Measurements from ENCODE around the gene TBC1D2B.
A peak's percentile ranks its signal among the peaks of the same experiment; 100 is the strongest.

The TBC1D2B gene

GRCh38 chr15:78071383-78071782 is 6.1 kb downstream of the TBC1D2B start:
- H3K4me3 ChIP-seq (ENCODE audit: low read depth, low read length), result no peak overlapping the region
- TF ChIP-seq CTCF (IDR thresholded peaks at IDR 0.05; ENCODE audit: borderline replicate concordance, insufficient read depth, low read depth, low read length), result no peak

GRCh38 chr15:78070049-78070700 is 7.3 kb downstream of the TBC1D2B start:
- H3K4me3 ChIP-seq (ENCODE audit: low read depth, low read length), result no peak overlapping the region
- TF ChIP-seq CTCF (IDR thresholded peaks at IDR 0.05; ENCODE audit: borderline replicate concordance, insufficient read depth, low read depth, low read length), result no peak

- 0 out of 2 replicates have a peak, but pooled peaks have one; percentile 5 for TF ChIP-seq CTCF (IDR thresholded peaks at IDR 0.05; ENCODE audit: borderline replicate concordance, insufficient read depth, low read depth, low read length)
- no peak overlapping the region for H3K4me3 ChIP-seq (ENCODE audit: low read depth, low read length)
Observed at GRCh38 chr15:78069462-78070029, 8.0 kb downstream of the TBC1D2B start.

- TF ChIP-seq CTCF (IDR thresholded peaks at IDR 0.05; ENCODE audit: borderline replicate concordance, insufficient read depth, low read depth, low read length), result no peak
- no peak overlapping the region for H3K4me3 ChIP-seq (ENCODE audit: low read depth, low read length)
Observed at GRCh38 chr15:78069052-78069414, 8.5 kb downstream of the TBC1D2B start.

GRCh38 chr15:78067328-78068228 is 9.9 kb downstream of the TBC1D2B start:
- H3K4me3 ChIP-seq (ENCODE audit: low read depth, low read length), result no peak overlapping the region
- no peak for TF ChIP-seq CTCF (IDR thresholded peaks at IDR 0.05; ENCODE audit: borderline replicate concordance, insufficient read depth, low read depth, low read length)

GRCh38 chr15:78065973-78066946 is 11.3 kb downstream of the TBC1D2B start:
- TF ChIP-seq CTCF (IDR thresholded peaks at IDR 0.05; ENCODE audit: borderline replicate concordance, insufficient read depth, low read depth, low read length), result no peak
- H3K4me3 ChIP-seq (ENCODE audit: low read depth, low read length), result peak overlapping the region; percentile 40
